Body of pancreas (tissue), 4 donors: ENCODE results near the gene AP3B2.
"Not testable (repeated sequence)": the region's sequence is repeated elsewhere in the genome, so short reads cannot be mapped to it uniquely, and the experiment has no call there.

Experiments
- POLR2A ChIP-seq, 3 donors: fragments of 450-650 bp; IDR thresholded peaks; one replicate each; pipeline ENCODE4 v1.6.1; 2016; ENCODE audit warnings: antibody characterized with exemption in 3 of 3, mild to moderate bottlenecking in 2 of 3
- TF ChIP-seq, protein P1 (sequence below), 7 experiments: fragments of 450-650 bp in 4 of 7; fragments of 200-600 bp in 3 of 7; sonication (generic) in 3 of 7; IDR thresholded peaks; one replicate each; pipeline ENCODE4 v1.5.1; 2016 to 2019; ENCODE audit warnings: antibody characterized with exemption in 7 of 7

DNA sequence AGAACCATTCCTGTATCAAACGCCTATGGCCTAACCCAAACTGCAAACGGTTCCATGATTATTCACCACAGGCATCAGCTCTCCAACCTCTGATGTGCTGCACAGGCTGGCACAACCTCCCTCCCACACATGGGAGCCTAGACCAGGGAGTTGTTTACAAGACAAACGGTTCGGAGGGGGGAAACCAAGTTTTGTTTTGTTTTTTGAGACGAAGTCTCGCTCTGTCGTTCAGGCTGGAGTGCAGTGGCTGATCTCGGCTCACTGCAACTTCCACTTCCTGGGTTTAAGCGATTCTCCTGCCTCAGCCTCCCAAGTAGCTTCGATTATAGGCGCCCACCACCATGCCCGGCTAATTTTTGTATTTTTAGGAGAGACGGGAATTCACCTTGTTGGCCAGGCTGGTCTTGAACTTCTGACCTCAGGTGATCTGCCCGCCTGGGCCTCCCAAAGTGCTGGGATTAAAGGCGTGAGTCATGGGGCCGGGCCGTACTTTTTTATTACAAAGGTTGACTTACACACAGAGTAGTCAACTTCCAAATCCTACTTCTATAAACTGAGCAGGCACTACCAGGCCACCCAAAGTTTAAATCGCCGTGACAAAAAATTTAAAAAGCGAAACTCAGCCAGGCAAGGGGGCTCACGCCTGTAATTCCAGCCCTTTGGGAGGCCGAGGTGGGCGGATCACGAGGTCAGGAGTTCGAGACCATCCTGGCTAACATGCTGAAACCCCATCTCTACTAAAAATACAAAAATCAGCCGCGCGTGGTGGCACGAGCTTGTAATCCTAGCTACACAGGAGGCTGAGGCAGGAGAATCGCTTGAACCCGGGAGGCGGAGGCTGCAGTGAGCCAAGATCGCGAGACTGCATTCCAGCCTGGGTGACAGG is 64.5 kb downstream of the AP3B2 start:
- not testable (repeated sequence) for TF ChIP-seq POLR2A (IDR thresholded peaks at IDR 0.05)
- TF ChIP-seq, protein P1, sequence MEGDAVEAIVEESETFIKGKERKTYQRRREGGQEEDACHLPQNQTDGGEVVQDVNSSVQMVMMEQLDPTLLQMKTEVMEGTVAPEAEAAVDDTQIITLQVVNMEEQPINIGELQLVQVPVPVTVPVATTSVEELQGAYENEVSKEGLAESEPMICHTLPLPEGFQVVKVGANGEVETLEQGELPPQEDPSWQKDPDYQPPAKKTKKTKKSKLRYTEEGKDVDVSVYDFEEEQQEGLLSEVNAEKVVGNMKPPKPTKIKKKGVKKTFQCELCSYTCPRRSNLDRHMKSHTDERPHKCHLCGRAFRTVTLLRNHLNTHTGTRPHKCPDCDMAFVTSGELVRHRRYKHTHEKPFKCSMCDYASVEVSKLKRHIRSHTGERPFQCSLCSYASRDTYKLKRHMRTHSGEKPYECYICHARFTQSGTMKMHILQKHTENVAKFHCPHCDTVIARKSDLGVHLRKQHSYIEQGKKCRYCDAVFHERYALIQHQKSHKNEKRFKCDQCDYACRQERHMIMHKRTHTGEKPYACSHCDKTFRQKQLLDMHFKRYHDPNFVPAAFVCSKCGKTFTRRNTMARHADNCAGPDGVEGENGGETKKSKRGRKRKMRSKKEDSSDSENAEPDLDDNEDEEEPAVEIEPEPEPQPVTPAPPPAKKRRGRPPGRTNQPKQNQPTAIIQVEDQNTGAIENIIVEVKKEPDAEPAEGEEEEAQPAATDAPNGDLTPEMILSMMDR (IDR thresholded peaks at IDR 0.05): not testable (repeated sequence)
